NCI-H2081 treated with DMSO at 0.1 percent for 48 hours (cell line): ENCODE measurements around the gene ARHGEF2.
"Not testable (repeated sequence)": the region's sequence is repeated elsewhere in the genome, so short reads cannot be mapped to it uniquely, and the experiment has no call there.

Experiments used
- DNase-seq: peaks from one replicate; lab custom pipeline; 2025; lab: John Stamatoyannopoulos, UW

The ARHGEF2 gene

GRCh38 chr1:155942578-155943141, 35.7 kb downstream of the ARHGEF2 start:
- DNase-seq = no peak

GRCh38 chr1:155941845-155942531, 36.4 kb downstream of the ARHGEF2 start:
- DNase-seq = no peak

- no peak for DNase-seq
These were observed 37.1 kb downstream of the ARHGEF2 start, which contains the start of gene RXFP4 for GRCh38 chr1:155940993-155941844. RXFP4 (plus strand) TSS chr1:155941638; CDS start chr1:155941710, 72 bp downstream.

GRCh38 chr1:155940482-155940992, 37.8 kb downstream of the ARHGEF2 start:
- no peak for DNase-seq

- DNase-seq = peak; percentile 25
These were observed 40.1 kb downstream of the ARHGEF2 start for GRCh38 chr1:155938220-155938627.

GRCh38 chr1:155934936-155935590, 43.3 kb downstream of the ARHGEF2 start:
- DNase-seq = no peak

GRCh38 chr1:155934097-155934935, 44.0 kb downstream of the ARHGEF2 start, which contains the start of gene KHDC4:
KHDC4 (minus strand) TSS chr1:155934413; CDS start chr1:155934373, 40 bp downstream.
- peak; percentile 99 for DNase-seq

- no peak for DNase-seq
These were observed 44.7 kb downstream of the ARHGEF2 start for GRCh38 chr1:155933591-155934096.

GRCh38 chr1:155932487-155932886, 45.9 kb downstream of the ARHGEF2 start:
- no peak for DNase-seq

- no peak for DNase-seq
These were observed 46.3 kb downstream of the ARHGEF2 start for GRCh38 chr1:155932081-155932480.

GRCh38 chr1:155931332-155932038, 46.9 kb downstream of the ARHGEF2 start:
- no peak for DNase-seq

GRCh38 chr1:155930725-155931124, 47.6 kb downstream of the ARHGEF2 start:
- DNase-seq = not testable (repeated sequence)

GRCh38 chr1:155929057-155929456, 49.3 kb downstream of the ARHGEF2 start:
- no peak for DNase-seq

GRCh38 chr1:155925506-155925905, 52.8 kb downstream of the ARHGEF2 start:
- no peak for DNase-seq

GRCh38 chr1:155920717-155921116, 57.6 kb downstream of the ARHGEF2 start:
- DNase-seq = no peak

GRCh38 chr1:155919801-155920200, 58.5 kb downstream of the ARHGEF2 start:
- no peak for DNase-seq

GRCh38 chr1:155918660-155919059, 59.7 kb downstream of the ARHGEF2 start:
- DNase-seq = no peak

GRCh38 chr1:155913969-155914757, 64.2 kb downstream of the ARHGEF2 start:
- DNase-seq = no peak

- no peak for DNase-seq
These were observed 66.3 kb downstream of the ARHGEF2 start for GRCh38 chr1:155912056-155912536.
